Measurements from ENCODE around the gene NEK1. TPM values are rescaled to one million over a fixed set of nuclear protein-coding genes. Genes with fewer than 3 reads are reported as not detected.

Gene NEK1
- total RNA-seq, 1 experiment from 2014 or later: 10.3 TPM

- TF ChIP-seq ERG (CRISPR knock-in tag; IDR thresholded peaks at IDR 0.05) (no peak), SOX15 (CRISPR knock-in tag; IDR thresholded peaks at IDR 0.05) (no peak), SMAD4 (CRISPR knock-in tag; IDR thresholded peaks at IDR 0.05) (no peak), RORB (CRISPR knock-in tag; IDR thresholded peaks at IDR 0.05) (no peak), ESRRA (CRISPR knock-in tag; IDR thresholded peaks at IDR 0.05; ENCODE audit: borderline replicate concordance) (no peak), PREB (CRISPR knock-in tag; IDR thresholded peaks at IDR 0.05; ENCODE audit: borderline replicate concordance) (no peak)
These were observed 7.8 kb upstream of the NEK1 start, which contains the start of gene CLCN3 (continued) for GRCh38 chr4:169619958-169620879.

- peak; percentile 25 for DNase-seq (ENCODE audit: low spot score)
- peak overlapping the region; percentile 100 for H3K27ac Mint-ChIP-seq
- TF ChIP-seq ZMAT4 (CRISPR knock-in tag; IDR thresholded peaks at IDR 0.05) (no peak), ZSCAN18 (CRISPR knock-in tag; IDR thresholded peaks at IDR 0.05) (no peak), EMX1 (CRISPR knock-in tag; IDR thresholded peaks at IDR 0.05) (no peak), IRF2 (CRISPR knock-in tag; IDR thresholded peaks at IDR 0.05; ENCODE audit: borderline replicate concordance, low read depth) (no peak), FOXP1 (CRISPR knock-in tag; IDR thresholded peaks at IDR 0.05; ENCODE audit: borderline replicate concordance) (no peak), OVOL2 (CRISPR knock-in tag; IDR thresholded peaks at IDR 0.05; ENCODE audit: borderline replicate concordance) (no peak), HMGXB4 (CRISPR knock-in tag; IDR thresholded peaks at IDR 0.05) (no peak), TEAD4 (CRISPR knock-in tag; IDR thresholded peaks at IDR 0.05) (no peak), E2F1 (CRISPR knock-in tag; IDR thresholded peaks at IDR 0.05) (no peak)
- H3K9me3 Mint-ChIP-seq: peaks cover 3% of the 10 kb centered on the region; the same call in 1 of the 2 replicates
- H3K4me1 Mint-ChIP-seq: peaks cover 21% of the 10 kb centered on the region
- ChIA-PET POLR2A (interaction anchor here (1.4 kb wide), 2 partner anchors 41 to 407 kb away, joined by 4 read pairs; partner anchors contain the start of gene MFAP3L), CTCF (no interaction called here)
- ATAC-seq: peak; percentile 42
- peak overlapping the region; percentile 95 for H3K4me3 Mint-ChIP-seq
- no peaks in the 10 kb centered on the region for H3K27me3 Mint-ChIP-seq (ENCODE audit: low read depth)
- H3K36me3 Mint-ChIP-seq: no peaks in the 10 kb centered on the region
These were observed 7.2 kb upstream of the NEK1 start for GRCh38 chr4:169619518-169619957.
